ENCODE data around the gene PLXNA3. TPM values are rescaled to one million over a fixed set of nuclear protein-coding genes. Genes with fewer than 3 reads are reported as not detected.

The PLXNA3 gene
- total RNA-seq, 4 donors from 2014 or later, result 17.0 to 44.4 (median 24.2) TPM

DNA sequence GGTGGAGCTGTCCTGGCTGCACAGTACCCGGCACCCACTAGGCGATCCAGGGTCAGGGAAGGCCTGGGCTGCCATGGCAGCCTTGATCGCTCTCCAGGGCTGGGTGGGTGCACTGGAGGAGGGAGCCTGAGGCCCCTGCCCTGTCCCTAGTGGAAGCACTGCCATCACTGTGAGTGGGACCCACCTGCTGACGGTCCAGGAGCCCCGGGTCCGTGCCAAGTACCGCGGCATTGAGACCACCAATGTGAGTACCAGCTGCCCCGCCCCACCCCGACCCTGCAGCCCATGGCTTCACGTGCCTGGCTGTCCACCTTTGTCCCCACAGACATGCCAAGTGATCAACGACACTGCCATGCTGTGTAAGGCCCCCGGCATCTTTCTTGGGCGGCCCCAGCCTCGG is 8.8 kb downstream of the PLXNA3 start:
- H3K36me3 ChIP-seq, result peaks cover 0 to 85% (median 0%) of the 10 kb centered on the region in 3 donors
- DNase-seq (ENCODE audit: low spot score in 2 of 2), result no peak
- WGBS, 2 donors, result 96 to 100% methylated on average over 1 to 5 of the region's 15 CpGs
- no peaks in the 10 kb centered on the region for H3K27me3 ChIP-seq
- peaks cover 0 to 2% (median 0%) of the 10 kb centered on the region in 4 donors for H3K4me1 ChIP-seq
- no peaks in the 10 kb centered on the region for H3K9me3 ChIP-seq
- TF ChIP-seq EP300 (IDR thresholded peaks at IDR 0.05) (no peak), POLR2A (IDR thresholded peaks at IDR 0.05) (no peak)
- TF ChIP-seq, protein P1, sequence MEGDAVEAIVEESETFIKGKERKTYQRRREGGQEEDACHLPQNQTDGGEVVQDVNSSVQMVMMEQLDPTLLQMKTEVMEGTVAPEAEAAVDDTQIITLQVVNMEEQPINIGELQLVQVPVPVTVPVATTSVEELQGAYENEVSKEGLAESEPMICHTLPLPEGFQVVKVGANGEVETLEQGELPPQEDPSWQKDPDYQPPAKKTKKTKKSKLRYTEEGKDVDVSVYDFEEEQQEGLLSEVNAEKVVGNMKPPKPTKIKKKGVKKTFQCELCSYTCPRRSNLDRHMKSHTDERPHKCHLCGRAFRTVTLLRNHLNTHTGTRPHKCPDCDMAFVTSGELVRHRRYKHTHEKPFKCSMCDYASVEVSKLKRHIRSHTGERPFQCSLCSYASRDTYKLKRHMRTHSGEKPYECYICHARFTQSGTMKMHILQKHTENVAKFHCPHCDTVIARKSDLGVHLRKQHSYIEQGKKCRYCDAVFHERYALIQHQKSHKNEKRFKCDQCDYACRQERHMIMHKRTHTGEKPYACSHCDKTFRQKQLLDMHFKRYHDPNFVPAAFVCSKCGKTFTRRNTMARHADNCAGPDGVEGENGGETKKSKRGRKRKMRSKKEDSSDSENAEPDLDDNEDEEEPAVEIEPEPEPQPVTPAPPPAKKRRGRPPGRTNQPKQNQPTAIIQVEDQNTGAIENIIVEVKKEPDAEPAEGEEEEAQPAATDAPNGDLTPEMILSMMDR (IDR thresholded peaks at IDR 0.05), result no peak
- H3K4me3 ChIP-seq, result no peak overlapping the region
- no peak overlapping the region for H3K27ac ChIP-seq

DNA sequence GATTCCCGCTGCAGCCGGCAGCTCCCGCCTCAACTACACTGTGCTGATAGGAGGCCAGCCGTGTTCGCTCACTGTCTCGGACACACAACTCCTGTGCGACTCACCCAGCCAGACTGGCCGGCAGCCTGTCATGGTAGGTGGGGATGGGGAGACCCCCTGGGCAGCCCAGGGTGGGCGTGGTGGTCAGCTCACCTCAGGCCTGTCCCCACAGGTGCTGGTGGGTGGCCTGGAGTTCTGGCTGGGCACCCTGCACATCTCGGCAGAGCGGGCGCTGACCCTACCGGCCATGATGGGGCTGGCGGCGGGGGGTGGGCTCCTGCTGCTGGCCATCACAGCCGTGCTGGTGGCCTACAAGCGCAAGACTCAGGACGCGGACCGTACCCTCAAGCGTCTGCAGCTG is 9.5 kb downstream of the PLXNA3 start:
- Histone ChIP-seq H3K9me3 (no peaks in the 10 kb centered on the region), H3K4me3 (no peak overlapping the region), H3K27me3 (no peaks in the 10 kb centered on the region), H3K27ac (no peak overlapping the region), H3K4me1 (no peaks in the 10 kb centered on the region), H3K36me3 (peaks cover 0 to 91% (median 0%) of the 10 kb centered on the region in 3 donors)
- 100% methylated on average over 1 of the region's 21 CpGs; no CpG with 5 or more reads in 1 of the 2 donors for WGBS, 2 donors
- TF ChIP-seq EP300 (IDR thresholded peaks at IDR 0.05) (no peak), POLR2A (IDR thresholded peaks at IDR 0.05) (no peak)
- TF ChIP-seq, protein P1 (IDR thresholded peaks at IDR 0.05), result no peak
- DNase-seq (ENCODE audit: low spot score in 2 of 2), result no peak

DNA sequence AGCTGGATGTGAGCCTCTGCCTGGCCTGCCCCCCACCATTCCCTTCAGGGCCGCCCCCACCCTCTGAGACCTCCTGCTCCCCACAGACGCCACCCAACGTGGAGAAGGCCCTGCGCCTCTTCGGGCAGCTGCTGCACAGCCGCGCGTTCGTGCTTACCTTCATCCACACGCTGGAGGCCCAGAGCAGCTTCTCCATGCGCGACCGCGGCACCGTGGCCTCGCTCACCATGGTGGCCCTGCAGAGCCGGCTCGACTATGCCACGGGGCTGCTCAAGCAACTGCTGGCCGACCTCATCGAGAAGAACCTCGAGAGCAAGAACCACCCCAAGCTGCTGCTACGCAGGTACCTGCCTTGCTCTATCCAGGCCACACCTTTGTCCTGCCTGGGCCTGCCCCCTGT is 10.1 kb downstream of the PLXNA3 start:
- TF ChIP-seq POLR2A (IDR thresholded peaks at IDR 0.05), result no peak
- TF ChIP-seq EP300 (IDR thresholded peaks at IDR 0.05), result no peak
- TF ChIP-seq, protein P1 (IDR thresholded peaks at IDR 0.05), result no peak
- DNase-seq (ENCODE audit: low spot score in 2 of 2), result no peak
- no peaks in the 10 kb centered on the region for H3K9me3 ChIP-seq
- peaks cover 0 to 95% (median 0%) of the 10 kb centered on the region in 3 donors for H3K36me3 ChIP-seq
- no peak overlapping the region for H3K4me3 ChIP-seq
- 95 to 100% methylated on average over 2 to 16 of the region's 23 CpGs for WGBS, 2 donors
- H3K4me1 ChIP-seq, result no peaks in the 10 kb centered on the region
- no peak overlapping the region for H3K27ac ChIP-seq
- H3K27me3 ChIP-seq, result no peaks in the 10 kb centered on the region

DNA sequence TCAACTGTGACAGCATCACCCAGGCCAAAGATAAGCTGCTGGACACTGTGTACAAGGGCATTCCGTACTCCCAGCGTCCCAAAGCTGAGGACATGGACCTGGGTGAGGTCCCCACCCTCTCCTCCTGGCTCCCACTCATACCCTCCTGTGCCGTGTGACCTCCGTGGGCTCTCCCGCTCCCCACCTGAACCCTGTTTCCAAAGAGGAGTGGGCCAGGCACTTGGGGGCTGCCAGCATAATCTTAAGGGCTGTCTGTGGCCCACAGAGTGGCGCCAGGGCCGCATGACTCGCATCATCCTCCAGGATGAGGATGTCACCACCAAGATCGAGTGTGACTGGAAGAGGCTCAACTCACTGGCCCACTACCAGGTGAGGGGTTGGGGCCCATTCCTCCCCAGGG is 11.0 kb downstream of the PLXNA3 start:
- Histone ChIP-seq H3K9me3 (no peaks in the 10 kb centered on the region), H3K4me3 (no peak overlapping the region), H3K27me3 (no peaks in the 10 kb centered on the region), H3K36me3 (peaks cover 0 to 88% (median 0%) of the 10 kb centered on the region in 3 donors), H3K27ac (no peak overlapping the region), H3K4me1 (no peaks in the 10 kb centered on the region)
- 82 to 84% methylated on average over 4 to 9 of the region's 9 CpGs for WGBS, 2 donors
- DNase-seq (ENCODE audit: low spot score in 2 of 2), result no peak
- no peak for TF ChIP-seq POLR2A (IDR thresholded peaks at IDR 0.05)
- no peak for TF ChIP-seq EP300 (IDR thresholded peaks at IDR 0.05)
- TF ChIP-seq, protein P1 (IDR thresholded peaks at IDR 0.05), result no peak

DNA sequence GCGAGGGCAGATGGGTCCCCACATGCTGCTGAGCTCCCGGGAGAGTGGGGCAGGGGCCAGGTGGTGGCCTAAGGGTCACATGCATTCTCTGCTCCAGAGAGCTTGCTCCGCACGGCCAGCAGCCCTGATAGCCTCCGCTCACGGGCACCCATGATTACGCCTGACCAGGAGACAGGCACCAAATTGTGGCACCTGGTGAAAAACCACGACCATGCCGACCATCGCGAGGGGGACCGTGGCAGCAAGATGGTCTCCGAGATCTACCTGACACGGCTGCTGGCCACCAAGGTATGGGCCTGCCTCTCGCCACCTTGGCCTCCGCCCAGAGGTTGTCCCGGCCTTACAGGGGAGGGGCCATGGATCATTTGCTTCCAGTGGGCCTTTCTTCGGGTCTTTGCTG is 11.8 kb downstream of the PLXNA3 start:
- no peak overlapping the region for H3K27ac ChIP-seq
- no peak for TF ChIP-seq EP300 (IDR thresholded peaks at IDR 0.05)
- TF ChIP-seq, protein P1 (IDR thresholded peaks at IDR 0.05), result no peak
- TF ChIP-seq POLR2A (IDR thresholded peaks at IDR 0.05), result no peak
- DNase-seq (ENCODE audit: low spot score in 2 of 2), result no peak
- 89 to 97% methylated on average over 11 to 15 of the region's 18 CpGs for WGBS, 2 donors
- H3K27me3 ChIP-seq, result no peaks in the 10 kb centered on the region
- no peaks in the 10 kb centered on the region for H3K4me1 ChIP-seq
- no peak overlapping the region for H3K4me3 ChIP-seq
- peaks cover 0 to 80% (median 0%) of the 10 kb centered on the region in 3 donors for H3K36me3 ChIP-seq
- H3K9me3 ChIP-seq, result no peaks in the 10 kb centered on the region
